ENCODE results near the gene ARFGEF3. TPM values are rescaled to one million over a fixed set of nuclear protein-coding genes. Genes with fewer than 3 reads are reported as not detected.
A peak's percentile ranks its signal among the peaks of the same experiment; 100 is the strongest.

Gene ARFGEF3
- total and polyA plus RNA-seq, 2 experiments from 2014 or later: 5.8 to 24.6 TPM

DNA sequence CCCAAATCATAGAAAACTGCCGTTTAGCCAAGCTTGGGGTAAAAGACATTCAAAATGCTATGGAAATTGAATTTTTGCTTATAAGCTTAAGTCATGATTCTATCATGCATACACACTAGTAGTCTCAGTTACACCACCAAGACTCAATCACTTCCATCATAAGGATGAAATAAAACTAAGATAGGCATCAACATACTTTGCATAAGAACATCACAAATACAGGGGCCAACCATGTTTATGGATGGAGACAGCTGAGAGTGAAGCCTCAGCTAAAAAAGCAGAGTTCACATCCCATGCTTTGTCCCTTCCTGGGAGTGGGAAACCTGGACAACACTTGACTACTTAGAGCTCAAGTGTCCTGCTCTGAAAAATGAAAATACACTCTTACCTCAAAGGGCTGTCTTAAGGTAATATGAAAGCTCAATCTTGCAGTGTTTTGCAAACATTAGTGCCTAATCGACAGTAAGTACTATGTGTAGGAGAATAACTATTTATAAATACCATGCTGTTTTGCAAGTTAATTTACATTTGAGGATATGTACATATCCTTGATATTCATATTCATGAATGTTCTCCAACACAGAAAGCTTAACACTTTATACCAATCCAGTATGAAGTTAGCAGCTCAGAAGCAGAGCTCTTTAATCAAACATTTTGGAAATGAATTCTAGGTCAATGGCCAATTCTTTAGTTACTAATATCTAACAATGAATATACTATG lies 184.0 kb downstream of the ARFGEF3 start (continued):
- TF ChIP-seq POLR2AphosphoS5 (IDR thresholded peaks at IDR 0.05; ENCODE audit: low read depth): no peak
- TF ChIP-seq JUNB (IDR thresholded peaks at IDR 0.05; ENCODE audit: unreplicated experiment): no peak
- no peak for TF ChIP-seq EZH2phosphoT487 (IDR thresholded peaks at IDR 0.05; ENCODE audit: unreplicated experiment)
- no peak for TF ChIP-seq EZH2 (IDR thresholded peaks at IDR 0.05; ENCODE audit: low read depth, unreplicated experiment)
- TF ChIP-seq, protein P1, sequence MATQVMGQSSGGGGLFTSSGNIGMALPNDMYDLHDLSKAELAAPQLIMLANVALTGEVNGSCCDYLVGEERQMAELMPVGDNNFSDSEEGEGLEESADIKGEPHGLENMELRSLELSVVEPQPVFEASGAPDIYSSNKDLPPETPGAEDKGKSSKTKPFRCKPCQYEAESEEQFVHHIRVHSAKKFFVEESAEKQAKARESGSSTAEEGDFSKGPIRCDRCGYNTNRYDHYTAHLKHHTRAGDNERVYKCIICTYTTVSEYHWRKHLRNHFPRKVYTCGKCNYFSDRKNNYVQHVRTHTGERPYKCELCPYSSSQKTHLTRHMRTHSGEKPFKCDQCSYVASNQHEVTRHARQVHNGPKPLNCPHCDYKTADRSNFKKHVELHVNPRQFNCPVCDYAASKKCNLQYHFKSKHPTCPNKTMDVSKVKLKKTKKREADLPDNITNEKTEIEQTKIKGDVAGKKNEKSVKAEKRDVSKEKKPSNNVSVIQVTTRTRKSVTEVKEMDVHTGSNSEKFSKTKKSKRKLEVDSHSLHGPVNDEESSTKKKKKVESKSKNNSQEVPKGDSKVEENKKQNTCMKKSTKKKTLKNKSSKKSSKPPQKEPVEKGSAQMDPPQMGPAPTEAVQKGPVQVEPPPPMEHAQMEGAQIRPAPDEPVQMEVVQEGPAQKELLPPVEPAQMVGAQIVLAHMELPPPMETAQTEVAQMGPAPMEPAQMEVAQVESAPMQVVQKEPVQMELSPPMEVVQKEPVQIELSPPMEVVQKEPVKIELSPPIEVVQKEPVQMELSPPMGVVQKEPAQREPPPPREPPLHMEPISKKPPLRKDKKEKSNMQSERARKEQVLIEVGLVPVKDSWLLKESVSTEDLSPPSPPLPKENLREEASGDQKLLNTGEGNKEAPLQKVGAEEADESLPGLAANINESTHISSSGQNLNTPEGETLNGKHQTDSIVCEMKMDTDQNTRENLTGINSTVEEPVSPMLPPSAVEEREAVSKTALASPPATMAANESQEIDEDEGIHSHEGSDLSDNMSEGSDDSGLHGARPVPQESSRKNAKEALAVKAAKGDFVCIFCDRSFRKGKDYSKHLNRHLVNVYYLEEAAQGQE (IDR thresholded peaks at IDR 0.05; ENCODE audit: unreplicated experiment): no peak
- TF ChIP-seq ZNF331 (CRISPR knock-in tag; IDR thresholded peaks at IDR 0.05; ENCODE audit: low read depth): no peak
- TF ChIP-seq, protein P2, sequence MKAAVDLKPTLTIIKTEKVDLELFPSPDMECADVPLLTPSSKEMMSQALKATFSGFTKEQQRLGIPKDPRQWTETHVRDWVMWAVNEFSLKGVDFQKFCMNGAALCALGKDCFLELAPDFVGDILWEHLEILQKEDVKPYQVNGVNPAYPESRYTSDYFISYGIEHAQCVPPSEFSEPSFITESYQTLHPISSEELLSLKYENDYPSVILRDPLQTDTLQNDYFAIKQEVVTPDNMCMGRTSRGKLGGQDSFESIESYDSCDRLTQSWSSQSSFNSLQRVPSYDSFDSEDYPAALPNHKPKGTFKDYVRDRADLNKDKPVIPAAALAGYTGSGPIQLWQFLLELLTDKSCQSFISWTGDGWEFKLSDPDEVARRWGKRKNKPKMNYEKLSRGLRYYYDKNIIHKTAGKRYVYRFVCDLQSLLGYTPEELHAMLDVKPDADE (IDR thresholded peaks at IDR 0.05): no peak
- TF ChIP-seq, protein P3, sequence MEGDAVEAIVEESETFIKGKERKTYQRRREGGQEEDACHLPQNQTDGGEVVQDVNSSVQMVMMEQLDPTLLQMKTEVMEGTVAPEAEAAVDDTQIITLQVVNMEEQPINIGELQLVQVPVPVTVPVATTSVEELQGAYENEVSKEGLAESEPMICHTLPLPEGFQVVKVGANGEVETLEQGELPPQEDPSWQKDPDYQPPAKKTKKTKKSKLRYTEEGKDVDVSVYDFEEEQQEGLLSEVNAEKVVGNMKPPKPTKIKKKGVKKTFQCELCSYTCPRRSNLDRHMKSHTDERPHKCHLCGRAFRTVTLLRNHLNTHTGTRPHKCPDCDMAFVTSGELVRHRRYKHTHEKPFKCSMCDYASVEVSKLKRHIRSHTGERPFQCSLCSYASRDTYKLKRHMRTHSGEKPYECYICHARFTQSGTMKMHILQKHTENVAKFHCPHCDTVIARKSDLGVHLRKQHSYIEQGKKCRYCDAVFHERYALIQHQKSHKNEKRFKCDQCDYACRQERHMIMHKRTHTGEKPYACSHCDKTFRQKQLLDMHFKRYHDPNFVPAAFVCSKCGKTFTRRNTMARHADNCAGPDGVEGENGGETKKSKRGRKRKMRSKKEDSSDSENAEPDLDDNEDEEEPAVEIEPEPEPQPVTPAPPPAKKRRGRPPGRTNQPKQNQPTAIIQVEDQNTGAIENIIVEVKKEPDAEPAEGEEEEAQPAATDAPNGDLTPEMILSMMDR (conservative IDR thresholded peaks at IDR 0.05; ENCODE audit: low read depth in 2 of 2): no peak
- TF ChIP-seq NANOG (IDR thresholded peaks at IDR 0.05; ENCODE audit: borderline replicate concordance): no peak
- no peak for TF ChIP-seq ZNF114 (CRISPR knock-in tag; IDR thresholded peaks at IDR 0.05)

DNA sequence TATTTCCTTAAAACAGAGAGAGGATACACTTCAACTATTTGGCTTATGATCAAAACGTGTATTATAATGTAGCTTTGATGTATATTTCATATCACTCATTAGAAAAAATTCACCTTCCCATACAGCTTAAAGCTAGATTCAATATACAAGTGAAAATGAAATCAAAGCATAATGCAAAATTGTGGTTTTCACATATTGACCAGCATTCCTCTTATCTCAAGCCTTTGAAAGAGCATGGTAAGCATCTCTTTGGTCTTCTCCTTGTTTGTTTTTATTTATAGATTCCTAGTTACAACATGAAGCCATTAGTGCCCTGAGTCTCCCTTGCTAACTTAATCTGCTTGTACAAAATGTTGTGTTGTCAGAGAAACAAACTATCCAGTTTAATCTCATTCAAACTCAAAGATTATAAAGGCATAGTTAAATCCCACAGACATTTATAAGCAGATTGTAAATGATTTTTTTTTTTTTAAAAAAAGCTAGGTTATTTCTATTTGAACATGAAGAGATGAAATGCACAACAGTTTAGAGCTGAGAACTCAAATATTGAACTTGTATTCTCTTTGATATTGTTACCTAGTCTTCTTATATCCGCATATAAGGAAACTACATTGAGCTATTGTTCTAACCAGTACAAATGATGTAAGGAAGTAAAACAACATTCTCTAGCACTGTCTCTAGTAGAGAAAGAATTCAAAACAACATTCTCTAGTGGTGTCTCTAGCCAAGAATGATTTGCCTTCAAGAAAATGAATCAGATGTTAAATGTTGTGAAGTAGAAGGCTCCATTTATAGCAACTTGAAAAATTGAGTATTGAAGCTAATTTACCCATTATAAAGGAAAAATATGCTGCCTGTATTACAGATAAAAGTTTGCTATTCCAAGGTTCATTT lies 184.8 kb downstream of the ARFGEF3 start:
- no peak overlapping the region for H3K4me3 ChIP-seq
- no peaks in the 10 kb centered on the region for H3K36me3 ChIP-seq (ENCODE audit: insufficient read depth)
- ATAC-seq: no peak
- no peak overlapping the region for H3K27ac Mint-ChIP-seq
- H4K20me1 ChIP-seq (replicated peaks; ENCODE audit: insufficient read depth): no peaks in the 10 kb centered on the region
- peaks cover 37% of the 10 kb centered on the region for H3K4me1 Mint-ChIP-seq
- no peaks in the 10 kb centered on the region for H3K9me2 ChIP-seq (ENCODE audit: insufficient read depth)
- DNase-seq (ENCODE audit: low spot score): peak; percentile 9
- H3K27ac ChIP-seq (ENCODE audit: low read depth): no peak overlapping the region
- no peaks in the 10 kb centered on the region for H3F3A ChIP-seq (replicated peaks; ENCODE audit: low read depth)
- peaks cover 23% of the 10 kb centered on the region for H3K4me1 ChIP-seq (ENCODE audit: insufficient read depth)
- no peaks in the 10 kb centered on the region for H3K9me3 Mint-ChIP-seq
- H3K36me3 Mint-ChIP-seq (ENCODE audit: low read depth): no peaks in the 10 kb centered on the region
- no peak overlapping the region for H2AFZ ChIP-seq
- no peaks in the 10 kb centered on the region for H3K79me2 ChIP-seq (replicated peaks; ENCODE audit: insufficient read depth)
- no peaks in the 10 kb centered on the region for H3K27me3 ChIP-seq (ENCODE audit: insufficient read depth)
- no peak overlapping the region for H3K4me3 Mint-ChIP-seq
- H3K4me2 ChIP-seq: peak overlapping the region; percentile 5; the same call in 1 of the 2 replicates
- no peaks in the 10 kb centered on the region for H3K27me3 Mint-ChIP-seq (ENCODE audit: insufficient read depth, low read depth, poor library complexity)
- TF ChIP-seq ZNF114 (CRISPR knock-in tag; IDR thresholded peaks at IDR 0.05) (no peak), EZH2phosphoT487 (IDR thresholded peaks at IDR 0.05; ENCODE audit: unreplicated experiment) (no peak), EZH2 (IDR thresholded peaks at IDR 0.05; ENCODE audit: low read depth, unreplicated experiment) (no peak), POLR2AphosphoS5 (IDR thresholded peaks at IDR 0.05; ENCODE audit: low read depth) (no peak), ZNF331 (CRISPR knock-in tag; IDR thresholded peaks at IDR 0.05; ENCODE audit: low read depth) (no peak), STAT1 (IDR thresholded peaks at IDR 0.05; ENCODE audit: unreplicated experiment) (no peak)
- TF ChIP-seq, protein P2 (IDR thresholded peaks at IDR 0.05): no peak
